Measurements from ENCODE around the gene SLC35D2. TPM values are rescaled to one million over a fixed set of nuclear protein-coding genes. Genes with fewer than 3 reads are reported as not detected.
"Not testable (repeated sequence)": the region's sequence is repeated elsewhere in the genome, so short reads cannot be mapped to it uniquely, and the experiment has no call there.

The SLC35D2 gene
- total and polyA plus RNA-seq, 7 experiments from 2014 or later: 6.1 to 20.2 (median 13.3) TPM

GRCh38 chr9:96367943-96368342 is 15.6 kb downstream of the SLC35D2 start:
- POLR2A ChIA-PET: interaction anchor here (0.6 kb wide), 1 partner anchor 64 kb away, joined by 3 read pairs; no protein-coding TSS in a partner anchor
- Histone ChIP-seq H3K4me3 (ENCODE audit: low read length) (no peak overlapping the region), H3K9me3 (ENCODE audit: control insufficient read depth in 2 of 3, low read length in 3 of 3) (no peaks in the 10 kb centered on the region), H3K27ac (ENCODE audit: low read depth, low read length) (no peak overlapping the region), H3K4me1 (ENCODE audit: control insufficient read depth in 2 of 2, insufficient read depth in 2 of 2, low read length in 2 of 2) (no peaks in the 10 kb centered on the region), H3K36me3 (ENCODE audit: control insufficient read depth in 2 of 3, insufficient read depth in 3 of 3, low read length in 3 of 3) (peaks cover 0 to 9% (median 3%) of the 10 kb centered on the region in 3 experiments), H3K27me3 (ENCODE audit: control insufficient read depth in 2 of 2, insufficient read depth in 2 of 2, low read length in 2 of 2) (no peaks in the 10 kb centered on the region)
- Mint-ChIP-seq H3K36me3 (peaks cover 6 to 17% (median 9%) of the 10 kb centered on the region in 5 donors), H3K27me3 (no peaks in the 10 kb centered on the region), H3K27ac (no peak overlapping the region), H3K4me3 (no peak overlapping the region), H3K9me3 (no peaks in the 10 kb centered on the region), H3K4me1 (peaks cover 0 to 2% (median 0%) of the 10 kb centered on the region in 7 donors)
- intact Hi-C loops (cut with micrococcal nuclease): no loop called here
- ATAC-seq (no peak), DNase-seq (no peak)
- CTCF ChIA-PET: interaction anchor here (0.6 to 0.7 kb wide), 2 partner anchors 56 to 180 kb away, joined by 3 to 7 read pairs; no protein-coding TSS in a partner anchor

DNA sequence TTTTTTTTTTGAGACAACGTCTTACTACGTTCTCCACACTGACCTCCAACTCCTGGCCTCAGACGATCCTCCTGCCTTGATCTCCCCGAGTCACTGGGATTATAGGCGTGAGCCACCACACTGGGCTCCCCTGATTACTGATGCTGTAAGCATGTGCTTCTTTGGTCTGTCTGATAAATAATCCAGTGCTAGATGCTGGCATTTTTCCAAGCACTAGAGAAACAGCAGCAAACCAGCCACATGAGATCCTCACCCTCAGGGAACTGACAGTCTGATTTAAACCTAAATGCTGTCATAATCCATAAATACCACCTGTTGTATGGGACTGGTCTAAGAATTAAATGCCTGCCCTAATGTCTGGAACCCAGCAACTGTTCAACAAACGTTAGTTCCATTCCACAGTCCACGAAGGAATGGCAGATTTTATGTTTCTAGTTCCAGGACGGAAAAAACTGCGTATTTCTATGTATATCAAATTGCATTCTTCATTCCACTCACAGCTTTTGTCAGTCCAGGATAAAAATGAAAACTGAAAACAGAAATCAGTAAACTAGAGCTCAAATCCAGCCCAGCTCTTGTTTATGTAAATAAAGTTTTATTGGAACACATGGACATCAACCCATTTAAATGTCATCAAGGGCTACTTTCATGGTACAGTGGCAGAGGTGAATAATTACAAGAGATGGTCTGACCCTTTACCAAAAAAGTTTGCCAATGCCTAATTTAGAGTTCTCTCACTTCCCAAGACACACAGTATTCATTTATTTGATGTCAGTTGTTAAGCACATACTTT is 20.1 kb downstream of the SLC35D2 start:
- peaks cover 0 to 9% (median 3%) of the 10 kb centered on the region in 3 experiments for H3K36me3 ChIP-seq (ENCODE audit: control insufficient read depth in 2 of 3, insufficient read depth in 3 of 3, low read length in 3 of 3)
- no peaks in the 10 kb centered on the region for H3K27me3 Mint-ChIP-seq
- no peaks in the 10 kb centered on the region for H3K9me3 Mint-ChIP-seq
- H3K27me3 ChIP-seq (ENCODE audit: control insufficient read depth in 2 of 2, insufficient read depth in 2 of 2, low read length in 2 of 2): no peaks in the 10 kb centered on the region
- H3K4me3 ChIP-seq (ENCODE audit: low read length): no peak overlapping the region
- peaks cover 7 to 36% (median 16%) of the 10 kb centered on the region in 5 donors for H3K36me3 Mint-ChIP-seq
- ChIA-PET CTCF (interaction anchor here (1.1 kb wide), 1 partner anchor 37 kb away, joined by 4 read pairs; no protein-coding TSS in a partner anchor), POLR2A (interaction anchor here (1.1 kb wide), 1 partner anchor 145 kb away, joined by 3 read pairs; no protein-coding TSS in a partner anchor)
- no peak overlapping the region for H3K4me3 Mint-ChIP-seq
- H3K9me3 ChIP-seq (ENCODE audit: control insufficient read depth in 2 of 3, low read length in 3 of 3): no peaks in the 10 kb centered on the region
- no peaks in the 10 kb centered on the region for H3K4me1 ChIP-seq (ENCODE audit: control insufficient read depth in 2 of 2, insufficient read depth in 2 of 2, low read length in 2 of 2)
- intact Hi-C loops (cut with micrococcal nuclease): no loop called here
- H3K4me1 Mint-ChIP-seq: no peaks in the 10 kb centered on the region
- no peak overlapping the region for H3K27ac Mint-ChIP-seq
- ATAC-seq (no peak), DNase-seq (no peak)
- H3K27ac ChIP-seq (ENCODE audit: low read depth, low read length): no peak overlapping the region

DNA sequence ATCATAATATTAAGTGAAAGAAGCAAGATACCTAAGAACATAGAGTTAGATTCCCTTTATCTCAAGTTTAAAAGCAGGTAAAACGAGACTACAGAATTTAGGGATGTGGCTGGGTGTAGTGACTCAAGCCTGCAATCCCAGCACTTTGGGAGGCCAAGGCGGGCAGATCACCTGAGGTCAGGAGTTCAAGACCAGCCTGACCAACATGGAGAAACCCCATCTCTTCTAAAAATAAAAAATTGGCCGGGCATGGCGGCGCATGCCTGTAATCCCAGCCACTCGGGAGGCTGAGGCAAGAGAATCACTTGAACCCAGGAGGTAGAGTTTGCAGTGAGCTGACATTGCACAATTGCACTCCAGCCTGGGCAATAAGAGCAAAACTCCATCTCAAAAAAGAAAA is 21.4 kb downstream of the SLC35D2 start:
- DNase-seq; H3K4me3 ChIP-seq (ENCODE audit: low read length); H3K36me3 ChIP-seq (ENCODE audit: control insufficient read depth in 2 of 3, insufficient read depth in 3 of 3, low read length in 3 of 3); H3K9me3 ChIP-seq (ENCODE audit: control insufficient read depth in 2 of 3, low read length in 3 of 3); H3K27ac ChIP-seq (ENCODE audit: low read depth, low read length); H3K27me3 Mint-ChIP-seq; ATAC-seq; CTCF ChIA-PET; H3K4me1 ChIP-seq (ENCODE audit: control insufficient read depth in 2 of 2, insufficient read depth in 2 of 2, low read length in 2 of 2); H3K9me3 Mint-ChIP-seq; intact Hi-C loops (cut with micrococcal nuclease); H3K4me3 Mint-ChIP-seq; POLR2A ChIA-PET; H3K4me1 Mint-ChIP-seq; H3K27me3 ChIP-seq (ENCODE audit: control insufficient read depth in 2 of 2, insufficient read depth in 2 of 2, low read length in 2 of 2): not testable (repeated sequence)
- H3K36me3 Mint-ChIP-seq: peaks cover 7 to 31% (median 16%) of the 10 kb centered on the region in 5 donors
- peak overlapping the region in 1 of 9 donors; percentile 40 for H3K27ac Mint-ChIP-seq

GRCh38 chr9:96361668-96362067 is 21.8 kb downstream of the SLC35D2 start:
- H3K4me1 ChIP-seq (ENCODE audit: control insufficient read depth in 2 of 2, insufficient read depth in 2 of 2, low read length in 2 of 2): no peaks in the 10 kb centered on the region
- H3K27me3 ChIP-seq (ENCODE audit: control insufficient read depth in 2 of 2, insufficient read depth in 2 of 2, low read length in 2 of 2): no peaks in the 10 kb centered on the region
- peaks cover 7 to 31% (median 16%) of the 10 kb centered on the region in 5 donors for H3K36me3 Mint-ChIP-seq
- ChIA-PET CTCF (interaction anchor here (0.6 kb wide), 1 partner anchor 14 kb away, joined by 3 read pairs; no protein-coding TSS in a partner anchor), POLR2A (no interaction called here)
- no peaks in the 10 kb centered on the region for H3K9me3 Mint-ChIP-seq
- no peaks in the 10 kb centered on the region for H3K9me3 ChIP-seq (ENCODE audit: control insufficient read depth in 2 of 3, low read length in 3 of 3)
- no peak overlapping the region for H3K27ac ChIP-seq (ENCODE audit: low read depth, low read length)
- H3K27ac Mint-ChIP-seq: peak overlapping the region in 1 of 9 donors; percentile 40
- no peaks in the 10 kb centered on the region for H3K4me1 Mint-ChIP-seq
- ATAC-seq: no peak
- H3K36me3 ChIP-seq (ENCODE audit: control insufficient read depth in 2 of 3, insufficient read depth in 3 of 3, low read length in 3 of 3): peaks cover 0 to 9% (median 3%) of the 10 kb centered on the region in 3 experiments
- no peak overlapping the region for H3K4me3 ChIP-seq (ENCODE audit: low read length)
- intact Hi-C loops (cut with micrococcal nuclease): no loop called here
- no peak for DNase-seq
- no peaks in the 10 kb centered on the region for H3K27me3 Mint-ChIP-seq
- H3K4me3 Mint-ChIP-seq: no peak overlapping the region

DNA sequence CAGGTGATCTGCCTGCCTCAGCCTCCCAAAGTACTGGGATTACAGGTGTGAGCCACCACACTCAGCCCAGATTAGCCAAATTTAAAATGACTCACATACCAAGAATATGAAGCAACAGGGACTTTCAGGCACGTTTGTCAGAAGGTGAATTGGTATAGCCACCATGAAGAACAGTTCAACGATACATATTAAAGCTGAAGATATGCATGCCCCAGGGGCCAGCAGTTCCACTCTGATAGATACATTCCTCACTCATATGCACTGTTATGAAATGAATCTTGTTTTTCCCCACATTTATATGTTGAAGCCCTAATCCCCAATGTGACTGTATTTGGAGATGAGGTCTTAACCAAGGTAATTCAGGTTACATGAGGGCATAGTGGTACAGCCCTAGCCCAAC is 22.5 kb downstream of the SLC35D2 start:
- peaks cover 7 to 31% (median 16%) of the 10 kb centered on the region in 5 donors for H3K36me3 Mint-ChIP-seq
- H3K27me3 Mint-ChIP-seq: no peaks in the 10 kb centered on the region
- no peaks in the 10 kb centered on the region for H3K9me3 ChIP-seq (ENCODE audit: control insufficient read depth in 2 of 3, low read length in 3 of 3)
- DNase-seq (no peak), ATAC-seq (no peak)
- H3K9me3 Mint-ChIP-seq: no peaks in the 10 kb centered on the region
- H3K4me3 Mint-ChIP-seq: no peak overlapping the region
- H3K27me3 ChIP-seq (ENCODE audit: control insufficient read depth in 2 of 2, insufficient read depth in 2 of 2, low read length in 2 of 2): no peaks in the 10 kb centered on the region
- H3K4me1 ChIP-seq (ENCODE audit: control insufficient read depth in 2 of 2, insufficient read depth in 2 of 2, low read length in 2 of 2): no peaks in the 10 kb centered on the region
- intact Hi-C loops (cut with micrococcal nuclease): no loop called here
- H3K4me1 Mint-ChIP-seq: no peaks in the 10 kb centered on the region
- ChIA-PET POLR2A (interaction anchor here (0.6 kb wide), 1 partner anchor 1504 kb away, joined by 3 read pairs; no protein-coding TSS in a partner anchor), CTCF (interaction anchor here (0.6 kb wide), 1 partner anchor 13 kb away, joined by 3 read pairs; no protein-coding TSS in a partner anchor)
- H3K27ac Mint-ChIP-seq: peak overlapping the region in 1 of 9 donors; percentile 58
- H3K36me3 ChIP-seq (ENCODE audit: control insufficient read depth in 2 of 3, insufficient read depth in 3 of 3, low read length in 3 of 3): peaks cover 0 to 9% (median 3%) of the 10 kb centered on the region in 3 experiments
- no peak overlapping the region for H3K4me3 ChIP-seq (ENCODE audit: low read length)
- no peak overlapping the region for H3K27ac ChIP-seq (ENCODE audit: low read depth, low read length)

DNA sequence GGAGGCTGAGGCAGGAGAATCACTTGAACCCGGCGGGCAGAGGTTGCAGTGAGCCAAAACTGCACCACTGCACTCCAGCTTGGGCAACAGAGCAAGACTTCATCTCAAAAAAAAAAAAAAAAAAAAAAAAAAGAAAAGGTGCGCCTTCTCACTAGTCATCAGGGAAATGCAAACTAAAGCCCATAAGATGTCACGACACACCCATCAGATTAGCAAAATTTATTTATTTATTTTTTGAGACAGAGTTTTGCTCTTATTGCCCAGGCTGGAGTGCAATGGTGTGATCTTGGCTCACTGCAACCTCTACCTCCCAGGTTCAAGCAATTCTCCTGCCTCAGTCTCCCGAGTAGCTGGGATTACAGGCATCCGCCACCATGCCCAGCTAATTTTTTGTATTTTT is 23.0 kb downstream of the SLC35D2 start:
- H3K4me3 ChIP-seq (ENCODE audit: low read length); H3K27me3 ChIP-seq (ENCODE audit: control insufficient read depth in 2 of 2, insufficient read depth in 2 of 2, low read length in 2 of 2); H3K9me3 ChIP-seq (ENCODE audit: control insufficient read depth in 2 of 3, low read length in 3 of 3); H3K27ac ChIP-seq (ENCODE audit: low read depth, low read length); H3K4me1 Mint-ChIP-seq; DNase-seq; H3K9me3 Mint-ChIP-seq; ATAC-seq; H3K27me3 Mint-ChIP-seq; H3K4me3 Mint-ChIP-seq; intact Hi-C loops (cut with micrococcal nuclease); H3K27ac Mint-ChIP-seq; H3K36me3 ChIP-seq (ENCODE audit: control insufficient read depth in 2 of 3, insufficient read depth in 3 of 3, low read length in 3 of 3); CTCF ChIA-PET; H3K4me1 ChIP-seq (ENCODE audit: control insufficient read depth in 2 of 2, insufficient read depth in 2 of 2, low read length in 2 of 2): not testable (repeated sequence)
- POLR2A ChIA-PET: interaction anchor here (0.6 to 0.9 kb wide), 2 partner anchors 13 to 1504 kb away, joined by 3 read pairs; no protein-coding TSS in a partner anchor
- H3K36me3 Mint-ChIP-seq: peaks cover 7 to 31% (median 16%) of the 10 kb centered on the region in 5 donors

Data from naive thymus-derived CD4-positive, alpha-beta T cell (primary cell).